ENCODE data around the gene CIAO2A.

Gene CIAO2A

DNA sequence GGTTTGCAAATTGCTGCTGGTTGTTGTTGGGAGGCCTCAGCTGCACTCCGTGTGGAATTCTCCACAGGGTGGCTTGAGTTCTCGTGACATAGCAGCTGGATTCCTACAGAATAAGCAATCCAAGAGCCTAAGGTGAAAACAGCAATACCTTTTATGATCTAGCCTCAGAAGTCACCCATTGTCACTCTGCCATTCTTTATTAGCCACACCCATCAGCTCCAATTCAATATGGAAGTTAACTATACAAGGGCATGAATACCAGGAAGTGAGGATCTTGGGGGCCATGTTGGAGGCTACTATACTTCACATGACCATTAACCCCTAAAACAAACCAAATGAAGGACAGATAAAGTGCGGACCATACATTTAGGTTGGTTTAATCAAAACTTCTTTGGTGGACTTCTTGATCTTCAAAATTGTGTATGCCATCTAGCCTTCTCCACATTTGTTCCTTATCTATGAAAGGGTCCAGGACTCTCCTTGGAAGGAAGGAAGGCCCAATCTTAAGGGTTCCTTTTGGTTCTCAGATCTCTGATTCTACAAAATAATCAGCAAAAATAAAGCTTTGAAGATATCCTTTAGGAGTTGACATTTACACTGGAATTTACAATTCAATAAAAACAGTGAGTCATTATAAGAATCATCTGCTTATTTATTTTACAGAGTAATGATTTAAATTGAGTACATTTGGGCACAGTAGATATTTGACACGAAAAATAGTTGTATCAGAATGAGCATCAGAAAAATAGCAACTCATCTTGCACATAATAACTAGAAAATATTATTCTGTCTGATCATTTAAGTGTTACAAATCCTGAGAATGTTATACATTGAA is 21.5 kb downstream of the CIAO2A start:
- DNase-seq (ENCODE audit: low read depth) = no peak
- TF ChIP-seq, protein P1, sequence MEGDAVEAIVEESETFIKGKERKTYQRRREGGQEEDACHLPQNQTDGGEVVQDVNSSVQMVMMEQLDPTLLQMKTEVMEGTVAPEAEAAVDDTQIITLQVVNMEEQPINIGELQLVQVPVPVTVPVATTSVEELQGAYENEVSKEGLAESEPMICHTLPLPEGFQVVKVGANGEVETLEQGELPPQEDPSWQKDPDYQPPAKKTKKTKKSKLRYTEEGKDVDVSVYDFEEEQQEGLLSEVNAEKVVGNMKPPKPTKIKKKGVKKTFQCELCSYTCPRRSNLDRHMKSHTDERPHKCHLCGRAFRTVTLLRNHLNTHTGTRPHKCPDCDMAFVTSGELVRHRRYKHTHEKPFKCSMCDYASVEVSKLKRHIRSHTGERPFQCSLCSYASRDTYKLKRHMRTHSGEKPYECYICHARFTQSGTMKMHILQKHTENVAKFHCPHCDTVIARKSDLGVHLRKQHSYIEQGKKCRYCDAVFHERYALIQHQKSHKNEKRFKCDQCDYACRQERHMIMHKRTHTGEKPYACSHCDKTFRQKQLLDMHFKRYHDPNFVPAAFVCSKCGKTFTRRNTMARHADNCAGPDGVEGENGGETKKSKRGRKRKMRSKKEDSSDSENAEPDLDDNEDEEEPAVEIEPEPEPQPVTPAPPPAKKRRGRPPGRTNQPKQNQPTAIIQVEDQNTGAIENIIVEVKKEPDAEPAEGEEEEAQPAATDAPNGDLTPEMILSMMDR (IDR thresholded peaks at IDR 0.05; ENCODE audit: control insufficient read depth, insufficient read depth, low read depth, low read length, missing control alignments) = no peak
- no peak overlapping the region for H3K4me3 ChIP-seq (ENCODE audit: control insufficient read depth, low read depth, low read length)

DNA sequence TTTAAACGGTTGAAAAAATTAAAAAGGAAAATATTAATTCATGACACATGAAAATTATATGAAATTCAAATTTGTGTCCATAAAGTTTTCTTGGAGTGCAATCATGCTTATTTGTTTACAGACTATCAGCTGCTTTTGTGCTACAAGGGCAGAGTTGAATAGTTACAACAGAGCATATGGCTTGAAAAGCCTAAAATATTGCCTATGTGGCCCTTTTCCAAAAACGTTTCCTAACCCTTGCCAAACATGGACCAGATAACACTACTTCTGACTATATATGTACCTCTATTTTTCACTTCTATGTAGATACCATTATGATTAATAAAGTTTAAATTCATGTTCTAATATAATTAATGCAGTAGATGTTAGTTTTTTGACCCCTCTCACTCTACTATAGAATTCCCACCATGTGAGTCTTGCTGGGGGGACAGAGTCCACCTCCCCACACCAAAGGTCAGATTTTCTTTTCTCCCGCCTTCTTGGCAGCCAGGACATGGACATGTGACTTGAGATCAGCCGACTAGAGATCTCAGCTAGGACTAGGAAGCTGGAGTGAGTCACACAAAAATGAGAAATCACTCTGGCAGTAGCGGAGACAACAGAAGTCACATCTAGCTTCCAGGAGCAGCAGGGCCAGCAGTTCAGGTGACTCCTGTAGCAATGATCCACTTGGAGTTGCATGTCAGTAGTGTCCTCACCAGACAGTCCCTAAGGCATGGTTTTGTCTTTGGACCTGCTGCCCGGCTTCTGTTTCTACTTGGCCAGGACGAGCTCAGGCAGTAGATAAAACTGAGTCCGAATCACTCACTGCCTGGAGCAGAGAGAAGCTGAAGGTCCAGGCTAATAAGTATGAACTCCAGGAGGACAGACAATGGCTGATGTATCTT is 22.4 kb downstream of the CIAO2A start:
- no peak overlapping the region for H3K4me3 ChIP-seq (ENCODE audit: control insufficient read depth, low read depth, low read length)
- TF ChIP-seq, protein P1 (IDR thresholded peaks at IDR 0.05; ENCODE audit: control insufficient read depth, insufficient read depth, low read depth, low read length, missing control alignments) = no peak
- DNase-seq (ENCODE audit: low read depth) = peak; percentile 46

DNA sequence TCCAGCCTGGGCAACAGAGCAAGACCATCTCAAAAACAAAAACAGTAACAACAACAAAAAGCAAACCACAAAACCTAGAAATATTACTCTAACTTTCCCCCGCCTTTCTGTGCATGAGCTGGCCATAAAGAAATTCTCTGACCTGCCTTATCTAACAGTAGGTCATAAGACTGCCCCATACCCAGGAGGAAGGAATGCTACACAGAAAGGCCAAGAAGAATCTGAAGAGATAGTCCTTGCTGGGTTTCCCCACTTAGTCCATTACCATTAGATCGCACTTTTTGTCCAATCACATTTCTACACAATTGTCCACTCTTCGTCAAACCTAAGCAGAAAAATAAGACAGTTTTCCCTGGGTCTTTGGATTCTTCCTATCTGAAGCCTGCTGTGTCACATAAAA is 23.5 kb downstream of the CIAO2A start:
- TF ChIP-seq, protein P1 (IDR thresholded peaks at IDR 0.05; ENCODE audit: control insufficient read depth, insufficient read depth, low read depth, low read length, missing control alignments) = no peak
- no peak for DNase-seq (ENCODE audit: low read depth)
- no peak overlapping the region for H3K4me3 ChIP-seq (ENCODE audit: control insufficient read depth, low read depth, low read length)

DNA sequence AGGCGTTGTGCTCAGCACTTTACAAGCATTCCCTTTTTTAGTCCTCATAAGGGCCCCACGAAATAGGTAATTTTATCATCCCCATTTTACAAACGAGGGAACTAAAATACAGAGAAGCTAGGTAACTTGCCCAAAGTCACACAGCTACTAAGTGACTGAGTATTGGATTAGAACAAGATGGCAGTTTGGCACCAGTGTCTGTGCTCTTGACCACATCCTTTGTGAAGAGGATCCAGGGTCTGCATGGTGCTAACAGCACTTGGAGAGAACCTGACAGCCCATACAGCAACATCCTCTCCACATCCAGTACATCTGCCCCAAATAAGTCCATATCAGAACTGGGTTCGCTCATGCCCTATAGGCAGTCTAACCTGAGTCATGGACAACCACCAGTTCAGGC is 25.5 kb downstream of the CIAO2A start:
- TF ChIP-seq, protein P1 (IDR thresholded peaks at IDR 0.05; ENCODE audit: control insufficient read depth, insufficient read depth, low read depth, low read length, missing control alignments) = no peak
- no peak for DNase-seq (ENCODE audit: low read depth)
- H3K4me3 ChIP-seq (ENCODE audit: control insufficient read depth, low read depth, low read length) = no peak overlapping the region

DNA sequence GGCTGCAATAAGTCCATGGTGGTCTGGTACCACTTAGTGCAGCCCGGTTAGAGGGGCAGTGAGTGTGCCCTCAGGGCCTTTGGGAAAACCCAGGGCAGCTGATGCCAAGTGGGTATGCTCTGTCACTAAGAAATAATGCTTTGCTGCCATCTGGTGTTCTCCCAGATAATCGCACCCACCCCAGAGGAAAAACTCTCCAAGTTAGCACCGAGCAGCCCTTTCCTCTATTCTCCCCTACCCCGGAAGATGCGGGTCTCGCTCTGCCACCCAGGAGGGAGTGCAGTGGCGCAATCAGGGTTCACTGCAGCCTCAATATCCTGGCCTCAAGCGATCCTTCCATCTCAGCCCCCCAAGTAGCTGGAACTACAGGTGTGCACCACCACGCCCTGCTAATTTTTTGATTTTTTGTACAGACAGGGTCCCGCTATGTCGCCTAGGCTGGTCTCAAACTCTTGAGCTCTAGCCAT is 26.0 kb downstream of the CIAO2A start:
- DNase-seq (ENCODE audit: low read depth) = no peak
- H3K4me3 ChIP-seq (ENCODE audit: control insufficient read depth, low read depth, low read length) = no peak overlapping the region
- TF ChIP-seq, protein P1 (IDR thresholded peaks at IDR 0.05; ENCODE audit: control insufficient read depth, insufficient read depth, low read depth, low read length, missing control alignments) = peak; percentile 79

DNA sequence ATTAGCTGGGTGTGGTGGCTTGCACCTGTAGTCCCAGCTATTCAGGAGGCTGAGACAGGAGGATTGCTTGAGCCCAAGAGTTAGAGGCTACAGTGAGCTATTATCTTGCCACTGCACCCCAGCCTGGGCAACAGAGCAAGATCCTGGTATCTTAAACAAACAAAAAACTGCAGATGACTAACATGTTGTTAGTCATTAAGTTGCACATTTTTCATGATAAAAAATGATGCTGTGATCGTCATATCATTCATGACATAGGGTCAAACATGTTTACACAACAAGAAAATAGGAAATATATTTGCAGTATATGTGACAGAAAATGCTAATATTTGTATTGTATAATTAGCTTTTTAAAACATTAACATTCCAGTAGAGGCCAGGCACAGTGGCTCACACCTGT is 27.2 kb downstream of the CIAO2A start:
- DNase-seq (ENCODE audit: low read depth) = no peak
- TF ChIP-seq, protein P1 (IDR thresholded peaks at IDR 0.05; ENCODE audit: control insufficient read depth, insufficient read depth, low read depth, low read length, missing control alignments) = no peak
- H3K4me3 ChIP-seq (ENCODE audit: control insufficient read depth, low read depth, low read length) = no peak overlapping the region
